ENCODE results near the gene CCNK.

Gene CCNK

GRCh38 chr14:99519347-99519881 is 38.2 kb downstream of the CCNK start:
- H3K4me3 ChIP-seq (ENCODE audit: low read depth, low read length) = no peak overlapping the region
- no peak for TF ChIP-seq POLR2A (IDR thresholded peaks at IDR 0.05; ENCODE audit: extremely low read depth, insufficient read length)
- no peak for TF ChIP-seq CTCF (IDR thresholded peaks at IDR 0.05; ENCODE audit: low read depth, low read length)
- no peak for TF ChIP-seq MYC (IDR thresholded peaks at IDR 0.05; ENCODE audit: low read depth, low read length)
- TF ChIP-seq MAX (IDR thresholded peaks at IDR 0.05; ENCODE audit: low read depth, low read length) = no peak
- DNase-seq (ENCODE audit: low read depth) = no peak

GRCh38 chr14:99519931-99520421 is 38.8 kb downstream of the CCNK start:
- no peak for DNase-seq (ENCODE audit: low read depth)
- no peak overlapping the region for H3K4me3 ChIP-seq (ENCODE audit: low read depth, low read length)
- TF ChIP-seq POLR2A (IDR thresholded peaks at IDR 0.05; ENCODE audit: extremely low read depth, insufficient read length) (no peak), MAX (IDR thresholded peaks at IDR 0.05; ENCODE audit: low read depth, low read length) (no peak), CTCF (IDR thresholded peaks at IDR 0.05; ENCODE audit: low read depth, low read length) (no peak), MYC (IDR thresholded peaks at IDR 0.05; ENCODE audit: low read depth, low read length) (no peak)

GRCh38 chr14:99520571-99521081 is 39.4 kb downstream of the CCNK start:
- H3K4me3 ChIP-seq (ENCODE audit: low read depth, low read length) = no peak overlapping the region
- TF ChIP-seq MYC (IDR thresholded peaks at IDR 0.05; ENCODE audit: low read depth, low read length) = no peak
- TF ChIP-seq CTCF (IDR thresholded peaks at IDR 0.05; ENCODE audit: low read depth, low read length) = no peak
- TF ChIP-seq MAX (IDR thresholded peaks at IDR 0.05; ENCODE audit: low read depth, low read length) = no peak
- TF ChIP-seq POLR2A (IDR thresholded peaks at IDR 0.05; ENCODE audit: extremely low read depth, insufficient read length) = no peak
- DNase-seq (ENCODE audit: low read depth) = no peak

GRCh38 chr14:99521176-99522024 is 40.2 kb downstream of the CCNK start:
- H3K4me3 ChIP-seq (ENCODE audit: low read depth, low read length) = no peak overlapping the region
- TF ChIP-seq CTCF (IDR thresholded peaks at IDR 0.05; ENCODE audit: low read depth, low read length) (no peak), POLR2A (IDR thresholded peaks at IDR 0.05; ENCODE audit: extremely low read depth, insufficient read length) (no peak), MAX (IDR thresholded peaks at IDR 0.05; ENCODE audit: low read depth, low read length) (no peak)
- DNase-seq (ENCODE audit: low read depth) = no peak

- DNase-seq (ENCODE audit: low read depth) = no peak
- no peak overlapping the region for H3K4me3 ChIP-seq (ENCODE audit: low read depth, low read length)
- TF ChIP-seq MYC (IDR thresholded peaks at IDR 0.05; ENCODE audit: low read depth, low read length) (no peak), POLR2A (IDR thresholded peaks at IDR 0.05; ENCODE audit: extremely low read depth, insufficient read length) (no peak), MAX (IDR thresholded peaks at IDR 0.05; ENCODE audit: low read depth, low read length) (no peak), CTCF (IDR thresholded peaks at IDR 0.05; ENCODE audit: low read depth, low read length) (no peak)
These were observed 40.8 kb downstream of the CCNK start for GRCh38 chr14:99522025-99522401.

All from NB4 (cell line).